Coronary artery (tissue), 2 donors: ENCODE measurements around the gene PSTPIP1.

Source experiments
- DNase-seq: peaks from one replicate; pipeline ENCODE4 v3.0.0-alpha.2; 2017; ENCODE audit warnings: low spot score
- H3K27ac ChIP-seq, 2 donors: fragments of 200-600 bp; sonication (generic); one replicate each; pipeline ENCODE4 v1.5.1; 2016 to 2019
- H3K4me3 ChIP-seq: fragments of 200-600 bp; sonication (generic); 2 replicates; pipeline ENCODE4 v1.5.1; 2016; ENCODE audit warnings: mild to moderate bottlenecking, moderate library complexity
- TF ChIP-seq, protein P1 (sequence below): fragments of 200-600 bp; sonication (generic); IDR thresholded peaks from one replicate; pipeline ENCODE4 v1.5.1; 2019; ENCODE audit warnings: antibody characterized with exemption

PSTPIP1 gene

DNA sequence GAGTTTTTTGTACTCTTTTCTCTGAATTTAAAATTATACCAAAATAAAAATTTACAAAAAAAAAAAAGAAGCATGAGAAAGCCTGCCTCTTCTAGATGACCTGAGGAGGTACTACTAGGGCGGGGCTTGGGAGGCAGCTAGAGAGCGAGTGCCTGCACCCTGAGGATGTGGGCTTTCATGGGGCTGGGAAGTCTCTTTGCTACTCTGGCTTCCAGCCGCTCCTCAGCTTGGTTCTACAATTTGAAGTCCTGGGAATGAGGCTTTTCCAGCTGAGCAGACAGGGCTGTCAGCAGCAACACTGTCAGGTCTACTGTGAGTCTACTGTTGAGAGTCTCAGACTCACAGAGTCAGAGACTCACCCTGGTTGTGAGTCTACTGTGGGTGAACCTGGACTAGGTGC is 8.2 kb upstream of the PSTPIP1 start:
- Histone ChIP-seq H3K4me3 (no peak overlapping the region), H3K27ac (no peak overlapping the region)
- TF ChIP-seq, protein P1, sequence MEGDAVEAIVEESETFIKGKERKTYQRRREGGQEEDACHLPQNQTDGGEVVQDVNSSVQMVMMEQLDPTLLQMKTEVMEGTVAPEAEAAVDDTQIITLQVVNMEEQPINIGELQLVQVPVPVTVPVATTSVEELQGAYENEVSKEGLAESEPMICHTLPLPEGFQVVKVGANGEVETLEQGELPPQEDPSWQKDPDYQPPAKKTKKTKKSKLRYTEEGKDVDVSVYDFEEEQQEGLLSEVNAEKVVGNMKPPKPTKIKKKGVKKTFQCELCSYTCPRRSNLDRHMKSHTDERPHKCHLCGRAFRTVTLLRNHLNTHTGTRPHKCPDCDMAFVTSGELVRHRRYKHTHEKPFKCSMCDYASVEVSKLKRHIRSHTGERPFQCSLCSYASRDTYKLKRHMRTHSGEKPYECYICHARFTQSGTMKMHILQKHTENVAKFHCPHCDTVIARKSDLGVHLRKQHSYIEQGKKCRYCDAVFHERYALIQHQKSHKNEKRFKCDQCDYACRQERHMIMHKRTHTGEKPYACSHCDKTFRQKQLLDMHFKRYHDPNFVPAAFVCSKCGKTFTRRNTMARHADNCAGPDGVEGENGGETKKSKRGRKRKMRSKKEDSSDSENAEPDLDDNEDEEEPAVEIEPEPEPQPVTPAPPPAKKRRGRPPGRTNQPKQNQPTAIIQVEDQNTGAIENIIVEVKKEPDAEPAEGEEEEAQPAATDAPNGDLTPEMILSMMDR, result no peak
- DNase-seq, result peak; percentile 38

DNA sequence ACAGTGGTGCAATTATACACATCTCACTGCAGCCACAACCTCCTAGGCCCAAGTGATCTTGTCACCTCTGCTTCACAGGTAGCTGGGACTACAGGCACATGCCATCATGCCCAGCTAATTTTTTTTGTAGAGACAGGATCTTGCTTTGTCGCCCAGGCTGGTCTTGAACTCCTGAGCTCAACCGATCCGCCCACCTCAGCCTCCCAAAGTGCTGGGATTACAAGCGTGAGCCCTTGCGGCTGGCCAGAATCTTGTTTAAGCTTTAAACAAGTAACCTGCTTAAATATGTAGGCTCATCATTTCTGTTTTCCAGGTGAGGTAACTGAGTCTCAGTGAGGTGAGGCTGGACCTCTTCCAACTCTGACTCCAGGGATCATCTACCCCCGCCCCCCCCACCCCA is 7.7 kb upstream of the PSTPIP1 start:
- TF ChIP-seq, protein P1, result no peak
- H3K4me3 ChIP-seq, result no peak overlapping the region
- DNase-seq, result peak; percentile 24
- H3K27ac ChIP-seq, result no peak overlapping the region

DNA sequence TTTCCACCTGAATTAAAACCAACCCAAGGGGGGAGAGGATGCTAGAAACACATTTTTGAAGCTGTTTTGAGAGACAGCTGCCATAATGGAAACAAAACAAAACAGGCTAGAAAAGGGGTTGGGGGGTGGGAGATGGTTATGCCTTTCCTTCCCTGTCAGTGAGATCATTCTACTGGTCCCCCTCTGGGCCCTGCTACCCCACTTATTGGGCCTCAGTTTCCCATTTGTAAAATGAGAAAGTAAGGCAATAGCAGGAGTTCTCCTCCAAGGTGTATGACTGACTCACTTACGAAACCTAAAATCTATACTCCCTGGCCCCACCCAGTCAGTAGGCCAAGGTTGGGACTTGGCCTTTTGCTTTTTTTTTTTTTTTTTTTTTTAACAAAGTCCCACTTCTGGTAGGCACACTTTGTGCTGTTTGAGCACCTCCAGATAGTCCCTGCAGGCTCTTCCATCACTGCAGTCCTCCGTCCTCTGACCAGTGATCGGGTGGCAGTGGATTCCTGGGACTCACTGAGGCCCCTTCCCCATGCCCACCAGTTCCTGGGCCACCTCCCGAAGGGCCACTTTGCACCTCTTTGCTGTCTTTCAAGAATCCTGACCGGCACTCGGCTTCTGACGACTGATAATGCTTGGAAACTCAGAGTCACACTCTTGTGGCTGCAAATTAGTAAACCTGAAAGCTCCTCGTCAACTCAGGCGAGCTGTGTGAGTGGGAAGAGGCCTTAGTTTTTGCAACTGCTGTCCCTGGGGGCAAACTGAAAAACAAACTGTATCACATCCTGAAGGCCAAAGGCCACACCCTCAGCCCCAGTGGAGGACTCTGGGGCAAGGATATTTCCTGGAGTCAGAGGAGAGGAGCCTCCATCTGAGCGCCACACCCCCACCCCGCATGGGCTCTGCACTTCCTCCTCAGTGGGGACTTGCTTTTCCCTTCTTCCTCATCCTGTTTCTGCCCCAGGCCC is 6.7 kb upstream of the PSTPIP1 start:
- H3K27ac ChIP-seq, result peak overlapping the region in 1 of 2 donors; percentile 77
- H3K4me3 ChIP-seq, result no peak overlapping the region
- peak; percentile 11 for DNase-seq
- TF ChIP-seq, protein P1, result no peak

DNA sequence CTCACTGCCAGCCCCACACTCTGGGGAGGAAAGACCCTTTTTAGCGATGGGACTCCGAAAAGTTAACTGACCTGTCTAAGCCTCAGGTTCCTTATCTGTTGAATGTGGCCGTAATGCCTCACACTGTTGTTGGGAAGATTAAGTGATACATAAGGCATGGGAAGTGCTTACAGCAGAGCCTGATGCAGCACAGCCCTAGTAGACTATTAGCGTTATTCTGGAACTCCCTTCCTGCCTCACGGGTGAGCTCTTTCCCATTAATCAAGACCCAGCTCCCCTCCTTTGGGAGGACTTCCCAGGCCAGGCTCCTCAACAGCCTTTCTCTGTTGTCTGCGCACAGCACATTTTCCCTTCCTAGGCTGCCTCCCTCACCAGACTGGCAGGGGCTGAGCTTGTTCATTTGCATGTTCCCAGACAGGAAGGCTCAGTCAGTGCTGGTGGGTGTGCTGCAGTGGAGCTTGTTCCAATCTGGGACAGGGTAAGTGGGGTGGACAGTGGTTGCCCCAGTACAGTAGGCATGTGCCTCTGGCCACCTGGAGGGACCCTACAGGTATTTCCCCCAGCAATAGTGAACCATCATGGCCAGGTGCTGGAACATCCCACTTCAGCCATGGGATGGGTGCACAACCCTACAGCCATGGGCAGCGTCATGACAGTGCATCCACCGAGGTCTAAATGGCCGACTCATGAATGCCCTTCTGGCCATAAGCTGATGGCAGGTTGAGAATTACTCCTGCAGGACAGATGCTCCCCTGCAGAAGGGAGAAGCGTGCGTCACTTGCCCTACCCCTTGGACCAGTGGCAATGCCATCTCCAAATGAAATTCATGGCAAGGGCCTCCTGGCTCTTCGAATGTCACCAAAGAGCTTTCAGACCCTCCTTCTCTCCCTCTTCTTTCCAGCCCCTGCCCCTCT is 5.8 kb upstream of the PSTPIP1 start:
- peak overlapping the region in 1 of 2 donors; percentile 77 for H3K27ac ChIP-seq
- no peak for DNase-seq
- TF ChIP-seq, protein P1, result no peak
- H3K4me3 ChIP-seq, result no peak overlapping the region

DNA sequence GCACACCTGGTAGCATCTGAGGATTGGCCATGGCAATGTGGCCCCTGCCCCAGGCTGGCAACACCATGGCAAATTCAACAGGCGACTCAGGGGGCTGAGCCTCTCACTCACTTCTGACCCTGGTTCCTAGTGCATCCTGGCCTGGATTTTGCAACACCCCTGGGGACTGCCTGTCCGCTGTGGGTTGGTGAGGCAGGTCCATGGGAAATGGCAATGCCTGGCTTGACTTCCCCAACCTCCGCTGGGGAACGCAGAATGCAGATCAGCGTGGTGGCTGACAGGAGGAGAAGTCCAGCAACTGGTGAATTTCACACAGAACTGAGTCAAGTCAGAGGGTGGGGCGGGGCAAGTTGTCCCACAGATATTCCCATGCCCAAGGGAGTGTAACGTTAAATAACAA is 3.9 kb upstream of the PSTPIP1 start:
- no peak for DNase-seq
- peak overlapping the region in 1 of 2 donors; percentile 19 for H3K27ac ChIP-seq
- TF ChIP-seq, protein P1, result no peak
- no peak overlapping the region for H3K4me3 ChIP-seq

DNA sequence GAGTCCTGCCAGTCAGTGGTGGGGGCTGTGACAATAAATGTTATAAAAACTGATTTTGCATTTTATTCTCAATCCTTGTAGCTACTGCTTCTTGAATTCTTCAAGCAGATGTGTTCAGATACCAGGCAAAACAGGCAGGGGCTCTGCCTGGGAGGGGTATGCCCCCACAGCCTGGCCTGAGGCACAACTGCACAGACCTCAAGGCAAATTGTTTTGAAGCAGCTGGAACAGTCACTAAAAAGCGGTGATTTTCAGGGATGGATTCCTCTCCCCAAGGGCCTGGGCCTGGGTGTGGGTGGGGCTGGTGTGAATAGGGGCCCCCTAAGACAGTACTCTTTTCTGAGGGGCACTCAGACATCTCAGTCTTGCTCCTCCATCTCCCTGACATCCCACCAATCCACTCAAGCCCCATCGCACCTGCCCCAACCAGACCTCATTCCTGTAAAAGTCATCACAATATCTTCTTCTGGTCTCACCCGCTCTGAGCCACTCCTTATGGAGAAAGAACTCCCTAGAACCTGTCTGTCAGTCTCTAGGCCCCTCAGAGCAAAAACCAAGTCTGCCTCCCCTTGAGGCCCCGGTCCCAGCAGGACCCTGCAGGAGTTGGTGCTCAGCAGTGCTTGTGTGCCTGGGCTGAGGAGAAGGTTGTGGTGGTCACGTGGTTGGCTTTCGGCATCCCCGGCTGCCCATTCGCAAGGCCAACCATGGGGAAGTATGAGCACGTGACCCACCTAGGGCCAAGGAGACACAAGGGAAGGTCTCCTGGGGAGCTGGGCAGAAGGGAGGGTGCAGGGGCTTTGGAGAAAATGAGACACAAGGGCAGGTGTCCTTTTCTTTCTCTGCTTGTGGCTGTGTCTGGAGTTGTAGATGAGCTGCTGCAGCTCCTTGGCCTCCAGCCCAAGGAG is 2.9 kb upstream of the PSTPIP1 start:
- TF ChIP-seq, protein P1, result no peak
- Histone ChIP-seq H3K4me3 (no peak overlapping the region), H3K27ac (no peak overlapping the region)
- no peak for DNase-seq
